Measurements from ENCODE around the gene GSG1L.

Gene GSG1L

DNA sequence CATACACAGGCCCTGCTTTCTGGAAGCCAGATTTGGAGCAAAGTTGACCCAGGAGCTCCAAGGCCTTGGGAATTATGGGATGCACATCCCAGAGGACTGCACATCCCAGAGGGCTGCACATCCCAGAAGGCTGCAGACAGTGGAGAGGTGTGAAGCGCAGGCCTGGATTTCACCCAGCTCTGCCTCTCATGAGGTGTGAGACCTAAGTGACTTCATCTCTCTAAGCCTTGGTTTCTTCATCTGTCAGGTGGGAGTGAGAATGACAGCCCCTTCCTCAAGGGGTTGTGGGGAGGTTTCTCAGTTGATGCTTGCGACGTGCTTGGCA is 102.3 kb downstream of the GSG1L start:
- Histone ChIP-seq H3K27me3 (replicated peaks; ENCODE audit: control insufficient read depth, insufficient read depth, low read length) (no peaks in the 10 kb centered on the region; the same call in 1 of the 2 replicates), H3K4me3 (replicated peaks; ENCODE audit: low read depth, low read length) (no peak overlapping the region), H3K36me3 (ENCODE audit: control insufficient read depth, insufficient read depth, low read length) (no peaks in the 10 kb centered on the region)
- no peak for DNase-seq (ENCODE audit: extremely low read depth, insufficient read length)
- no peak for TF ChIP-seq CTCF (IDR thresholded peaks at IDR 0.05; ENCODE audit: insufficient read depth, low read length, poor library complexity, severe bottlenecking)

GRCh38 chr16:27960619-27961295 is 102.8 kb downstream of the GSG1L start:
- H3K36me3 ChIP-seq (ENCODE audit: control insufficient read depth, insufficient read depth, low read length) = no peaks in the 10 kb centered on the region
- no peak overlapping the region for H3K4me3 ChIP-seq (replicated peaks; ENCODE audit: low read depth, low read length)
- no peak for TF ChIP-seq CTCF (IDR thresholded peaks at IDR 0.05; ENCODE audit: insufficient read depth, low read length, poor library complexity, severe bottlenecking)
- DNase-seq (ENCODE audit: extremely low read depth, insufficient read length) = no peak
- H3K27me3 ChIP-seq (replicated peaks; ENCODE audit: control insufficient read depth, insufficient read depth, low read length) = no peaks in the 10 kb centered on the region; the same call in 1 of the 2 replicates

DNA sequence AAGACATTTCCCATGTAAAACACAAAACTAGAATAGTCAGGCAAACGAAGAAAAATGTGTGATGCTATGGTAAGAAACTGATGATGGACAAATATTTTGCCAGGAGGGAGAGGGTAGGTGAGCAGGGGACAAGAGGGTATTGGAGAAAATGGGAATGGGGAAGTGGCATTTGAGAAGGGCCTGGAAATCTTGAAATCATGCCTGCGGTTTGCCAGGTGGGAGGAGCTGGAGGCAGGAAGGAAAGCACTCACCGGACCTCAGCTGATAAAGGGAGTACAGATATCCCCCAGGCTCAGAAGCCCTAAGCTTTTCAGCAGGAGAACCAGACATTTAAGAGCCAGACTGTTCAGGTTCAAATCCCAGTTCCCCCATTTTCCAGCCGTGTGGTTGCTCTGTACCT is 103.6 kb downstream of the GSG1L start:
- no peak for DNase-seq (ENCODE audit: extremely low read depth, insufficient read length)
- no peak overlapping the region for H3K4me3 ChIP-seq (replicated peaks; ENCODE audit: low read depth, low read length)
- TF ChIP-seq CTCF (IDR thresholded peaks at IDR 0.05; ENCODE audit: insufficient read depth, low read length, poor library complexity, severe bottlenecking) = no peak
- no peaks in the 10 kb centered on the region; the same call in 1 of the 2 replicates for H3K27me3 ChIP-seq (replicated peaks; ENCODE audit: control insufficient read depth, insufficient read depth, low read length)
- no peaks in the 10 kb centered on the region for H3K36me3 ChIP-seq (ENCODE audit: control insufficient read depth, insufficient read depth, low read length)

DNA sequence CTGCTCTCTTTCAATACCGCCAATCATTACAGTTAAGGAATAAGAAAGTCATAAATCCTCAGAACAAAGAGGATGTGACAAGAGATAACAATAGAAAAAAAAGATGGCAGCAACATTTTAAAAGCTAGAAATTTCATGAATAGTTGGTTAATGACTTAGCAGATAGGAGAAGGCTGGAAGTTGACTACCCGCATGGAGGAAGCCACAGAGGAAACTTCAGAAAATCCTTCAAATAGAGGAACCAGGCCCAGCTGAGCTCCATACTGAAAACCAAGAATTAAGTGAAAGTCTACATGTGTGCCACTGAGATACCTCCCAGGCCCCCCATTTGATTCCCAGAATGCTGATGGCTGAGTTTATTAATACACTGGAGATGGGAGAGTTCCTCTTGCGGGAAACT is 109.3 kb downstream of the GSG1L start:
- Histone ChIP-seq H3K4me3 (replicated peaks; ENCODE audit: low read depth, low read length) (no peak overlapping the region), H3K36me3 (ENCODE audit: control insufficient read depth, insufficient read depth, low read length) (no peaks in the 10 kb centered on the region), H3K27me3 (replicated peaks; ENCODE audit: control insufficient read depth, insufficient read depth, low read length) (no peaks in the 10 kb centered on the region)
- no peak for TF ChIP-seq CTCF (IDR thresholded peaks at IDR 0.05; ENCODE audit: insufficient read depth, low read length, poor library complexity, severe bottlenecking)
- no peak for DNase-seq (ENCODE audit: extremely low read depth, insufficient read length)

DNA sequence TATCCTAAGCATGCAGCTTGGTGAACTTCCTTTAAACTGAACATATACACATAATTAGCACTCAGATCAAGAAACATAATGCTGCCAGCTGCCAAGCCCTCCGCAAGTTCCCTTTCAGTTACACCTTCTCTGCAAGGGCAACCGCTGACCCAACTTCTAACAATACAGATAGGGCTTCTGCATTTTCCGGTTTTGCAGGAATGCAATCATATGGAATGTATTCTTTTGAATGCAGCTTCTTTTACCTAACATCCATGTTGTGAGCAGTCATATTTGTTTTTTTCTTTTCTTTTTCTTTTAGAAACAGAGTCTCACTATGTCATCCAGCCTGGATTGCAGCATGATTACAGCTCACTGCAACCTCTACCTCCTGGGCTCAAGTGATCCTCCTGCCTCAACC is 110.7 kb downstream of the GSG1L start:
- Histone ChIP-seq H3K27me3 (replicated peaks; ENCODE audit: control insufficient read depth, insufficient read depth, low read length) (no peaks in the 10 kb centered on the region), H3K36me3 (ENCODE audit: control insufficient read depth, insufficient read depth, low read length) (no peaks in the 10 kb centered on the region), H3K4me3 (replicated peaks; ENCODE audit: low read depth, low read length) (no peak overlapping the region)
- TF ChIP-seq CTCF (IDR thresholded peaks at IDR 0.05; ENCODE audit: insufficient read depth, low read length, poor library complexity, severe bottlenecking) = no peak
- DNase-seq (ENCODE audit: extremely low read depth, insufficient read length) = no peak
